GM23338 (cell line): ENCODE data around the gene GPC6.

Experiments used
- CTCF ChIP-seq, 2 experiments: fragments of 200-600 bp in 1 of 2; sonication (generic) in 1 of 2; conservative IDR thresholded peaks; 2 replicates each; pipeline versions ENCODE4 v1.5.1 to v1.6.1; 2016 to 2017; ENCODE audit warnings: antibody characterized with exemption in 2 of 2, low read depth in 2 of 2, mild to moderate bottlenecking in 2 of 2, moderate library complexity in 1 of 2
- EZH2 ChIP-seq: fragments of 200-600 bp; sonication (generic); IDR thresholded peaks from one replicate; pipeline ENCODE4 v1.8.0; 2017; ENCODE audit warnings: antibody characterized with exemption, mild to moderate bottlenecking, low read depth; ENCODE audit not compliant: unreplicated experiment
- EZH2phosphoT487 ChIP-seq: fragments of 200-600 bp; sonication (generic); IDR thresholded peaks from one replicate; pipeline ENCODE4 v1.8.1; 2018; ENCODE audit warnings: antibody characterized with exemption; ENCODE audit not compliant: unreplicated experiment
- NANOG ChIP-seq: IDR thresholded peaks from 2 replicates; pipeline ENCODE4 v1.6.1; 2016; ENCODE audit warnings: antibody characterized with exemption, borderline replicate concordance
- POLR2AphosphoS5 ChIP-seq: IDR thresholded peaks from 2 replicates; pipeline ENCODE4 v1.6.1; 2016; ENCODE audit warnings: antibody characterized with exemption, low read depth
- REST ChIP-seq: IDR thresholded peaks from one replicate; pipeline ENCODE4 v1.6.1; 2018; ENCODE audit warnings: antibody characterized with exemption; ENCODE audit not compliant: unreplicated experiment

GRCh38 chr13:93915269-93915809 is 688.7 kb downstream of the GPC6 start:
- TF ChIP-seq CTCF (conservative IDR thresholded peaks at IDR 0.05; ENCODE audit: low read depth in 2 of 2) (no peak), REST (no peak), POLR2AphosphoS5 (no peak), NANOG (no peak), EZH2phosphoT487 (no peak), EZH2 (no peak)
